ENCODE results near the gene TWF1.
"Not testable (repeated sequence)": the region's sequence is repeated elsewhere in the genome, so short reads cannot be mapped to it uniquely, and the experiment has no call there.

TWF1 gene

DNA sequence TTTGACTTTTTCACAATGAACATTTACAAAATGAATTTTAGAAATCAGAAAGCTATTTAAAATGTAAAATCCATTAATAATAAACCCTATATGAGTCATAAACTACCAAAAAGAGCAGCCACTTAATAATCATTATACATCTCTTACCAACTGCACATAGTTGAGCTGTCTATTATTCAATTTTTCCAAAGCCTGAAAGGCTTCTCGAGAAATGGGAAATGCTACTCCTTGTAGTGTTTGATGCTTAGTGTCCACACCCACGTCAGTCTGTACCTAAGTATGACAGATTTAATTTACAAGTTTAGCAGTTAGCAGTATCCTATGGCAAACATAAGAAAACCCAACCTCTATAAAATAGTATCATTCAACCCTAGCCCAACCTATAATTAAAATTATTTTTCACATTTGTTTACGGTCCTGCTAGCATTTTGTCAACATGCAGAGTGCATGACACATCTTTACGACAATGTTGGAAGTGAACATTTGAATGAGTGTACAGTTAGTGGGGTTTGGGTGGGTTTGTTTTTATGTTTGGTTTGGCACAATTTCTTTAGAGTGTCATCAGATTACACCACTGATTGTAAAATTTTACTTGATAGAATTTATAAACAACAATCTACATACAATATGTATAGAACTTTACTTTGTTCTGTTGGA is 8.4 kb downstream of the TWF1 start:
- no peak for DNase-seq

DNA sequence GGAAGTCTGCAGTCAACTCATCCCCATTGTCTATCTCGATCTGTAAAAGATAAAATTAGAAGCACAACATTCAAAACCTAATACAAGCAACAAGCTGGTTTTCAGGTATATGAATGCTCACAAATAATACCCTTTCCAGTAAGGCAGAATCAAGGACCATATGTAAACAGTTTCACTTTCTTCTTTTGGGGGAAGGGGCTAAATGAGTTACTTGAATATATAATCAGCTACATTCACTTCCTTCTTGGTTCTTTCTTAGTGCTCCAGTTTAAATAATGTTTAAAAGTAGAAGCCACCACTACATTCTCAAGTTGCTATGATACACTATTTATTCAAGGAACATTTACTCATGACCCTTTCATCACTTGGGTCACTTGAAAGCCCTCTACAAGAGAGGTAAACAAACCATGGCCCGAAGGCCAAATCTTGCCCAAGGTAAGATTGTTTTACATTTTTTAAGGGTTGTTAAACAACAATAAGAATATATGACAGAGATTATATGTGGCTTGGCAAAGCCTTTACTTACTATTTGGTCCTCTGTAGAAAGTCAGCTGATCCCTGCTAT is 10.3 kb downstream of the TWF1 start:
- DNase-seq = no peak

DNA sequence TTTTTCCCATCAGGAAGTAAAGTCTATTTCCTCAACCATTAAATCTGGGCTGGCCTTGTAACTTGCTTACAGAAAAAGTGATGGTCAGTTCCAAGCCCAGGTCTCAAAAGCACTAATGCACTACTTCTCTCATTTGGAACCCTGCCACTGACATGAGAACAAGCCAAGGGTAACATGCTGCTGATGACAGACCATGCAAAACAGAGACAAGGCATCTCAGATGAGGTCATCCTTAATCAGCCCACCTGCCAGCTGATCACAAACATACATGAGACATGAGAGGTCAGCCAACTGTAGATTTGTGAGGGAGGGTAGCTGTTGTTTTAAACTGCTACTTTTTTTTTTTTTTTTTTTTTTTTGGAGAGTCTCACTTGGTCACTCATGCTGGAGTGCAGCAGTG is 16.2 kb downstream of the TWF1 start:
- no peak for DNase-seq

DNA sequence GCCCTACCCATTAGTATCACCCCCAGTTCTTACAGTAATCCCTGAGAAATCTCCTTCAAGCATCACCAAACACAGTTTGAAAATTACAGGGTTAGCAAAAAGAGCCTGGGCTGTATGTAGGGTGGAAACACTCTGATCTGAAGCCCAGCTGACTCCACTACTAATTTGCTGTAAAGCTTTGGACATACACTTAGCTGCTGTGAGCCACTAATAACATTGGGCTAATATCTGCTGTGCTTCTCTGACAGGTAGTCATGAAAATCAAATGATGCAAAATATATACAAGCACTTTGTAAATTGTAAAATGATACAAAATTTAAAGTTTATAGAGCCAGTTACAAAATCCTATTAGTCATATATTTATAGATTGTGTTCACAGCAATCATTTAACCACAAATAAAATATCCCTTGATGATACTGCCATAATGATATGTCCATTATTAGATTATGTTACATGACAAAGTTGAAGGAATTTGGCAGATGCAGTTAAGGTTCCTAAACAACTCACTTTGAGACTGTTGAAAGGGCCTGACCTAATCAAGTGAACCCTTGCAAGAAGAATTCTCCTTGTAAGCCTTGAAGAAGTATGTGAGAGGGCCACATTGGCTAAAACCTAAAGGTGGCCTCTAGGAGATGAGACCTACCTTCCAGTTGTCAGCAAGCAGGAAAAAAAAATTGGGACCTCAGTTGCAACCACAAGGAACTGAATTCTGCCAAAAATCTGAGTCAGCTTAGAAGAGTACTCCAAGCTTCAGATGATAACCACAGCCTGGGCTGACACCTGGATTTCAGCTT is 19.0 kb downstream of the TWF1 start:
- no peak for DNase-seq

DNA sequence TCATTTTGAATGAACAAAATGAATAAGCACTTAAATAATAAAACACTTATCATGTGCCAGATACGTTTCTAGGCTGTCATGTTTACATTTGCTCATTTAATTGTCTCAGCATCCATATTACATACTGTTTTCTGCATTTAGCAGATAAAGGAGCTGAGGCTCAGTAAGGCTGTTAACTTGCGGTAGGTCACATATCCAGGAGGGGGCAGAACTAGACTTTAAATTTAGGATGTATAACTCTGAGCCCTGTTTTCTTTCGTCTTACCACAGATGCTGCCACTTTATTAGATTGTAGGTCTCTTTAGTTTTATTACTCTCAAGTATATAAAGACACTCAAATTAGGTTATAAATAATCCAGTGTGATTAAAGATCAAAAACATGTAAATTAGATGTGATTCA is 29.6 kb downstream of the TWF1 start:
- DNase-seq = no peak

DNA sequence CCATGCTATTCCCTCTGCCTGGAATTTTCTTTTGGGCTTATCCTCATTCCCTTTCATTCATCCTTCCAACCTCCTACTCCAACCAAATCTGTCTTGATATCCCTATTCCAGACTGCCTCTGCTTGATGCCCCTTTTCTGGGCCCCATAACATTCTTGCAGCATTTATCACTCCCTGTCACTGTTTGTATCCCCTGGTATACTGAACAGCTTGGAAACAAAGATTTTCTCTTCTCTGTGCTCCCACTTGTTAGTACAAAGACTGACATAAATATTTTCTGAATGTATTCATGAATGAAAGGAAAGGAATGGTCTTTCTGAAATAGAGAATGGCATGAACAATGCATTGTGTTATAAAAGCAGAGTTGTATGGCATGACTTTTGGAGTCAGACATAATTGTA is 39.8 kb downstream of the TWF1 start:
- DNase-seq = no peak

DNA sequence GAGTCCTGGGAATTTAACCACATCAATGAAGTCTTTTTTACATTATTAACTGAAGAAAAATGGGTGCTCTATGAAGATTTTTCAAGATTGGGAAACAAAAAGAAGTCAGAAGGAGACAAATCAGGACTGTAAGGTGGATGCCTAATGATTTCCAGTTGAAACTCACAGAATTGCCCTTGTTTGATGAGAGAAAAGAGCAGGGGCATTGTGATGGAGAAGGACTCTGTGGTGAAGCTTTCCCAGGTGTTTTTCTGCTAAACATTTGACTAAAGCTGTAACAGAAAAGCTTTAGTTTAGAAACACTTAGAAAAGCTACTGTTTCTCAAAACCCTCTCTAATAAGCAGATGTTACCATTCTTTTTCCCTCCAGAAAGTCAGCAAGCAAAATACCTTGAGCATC is 41.6 kb downstream of the TWF1 start:
- no peak for DNase-seq

DNA sequence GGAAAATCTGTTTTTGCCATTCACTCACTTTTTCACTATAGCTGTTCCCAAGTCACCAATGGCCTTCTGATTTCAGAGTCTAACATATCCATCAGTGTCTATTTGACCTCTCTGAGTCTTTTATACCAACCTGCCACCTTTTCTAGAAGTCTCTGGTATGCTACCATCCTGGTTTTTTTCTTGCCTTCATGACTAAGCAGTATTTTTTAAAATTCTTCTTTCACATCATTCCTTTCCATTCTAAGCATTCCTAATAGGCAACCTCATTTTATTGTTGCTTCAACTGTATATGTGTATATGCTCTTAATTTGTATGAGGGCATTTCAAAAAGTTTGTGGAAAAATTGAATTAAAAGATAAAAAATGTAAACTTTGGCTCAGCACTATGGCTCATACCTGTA is 42.3 kb downstream of the TWF1 start:
- no peak for DNase-seq

DNA sequence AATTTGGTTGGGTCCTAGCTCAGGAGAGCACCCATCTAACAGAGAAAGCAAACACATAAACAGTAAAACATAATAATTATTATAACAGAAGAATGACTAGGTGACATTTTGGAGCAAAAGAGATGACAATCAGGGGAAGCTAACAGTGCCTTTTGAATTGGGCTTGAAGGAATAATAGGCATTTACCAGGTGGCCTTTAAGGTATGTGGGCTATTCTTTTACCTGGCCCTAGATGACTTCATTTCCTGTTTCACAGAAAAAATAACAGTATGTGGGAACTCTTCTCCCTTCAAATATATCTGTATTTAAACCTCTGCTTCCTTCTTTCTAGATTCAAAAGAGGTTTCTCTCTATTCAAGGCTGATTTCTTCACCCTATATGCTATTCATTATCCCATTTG is 43.5 kb downstream of the TWF1 start:
- DNase-seq = no peak

DNA sequence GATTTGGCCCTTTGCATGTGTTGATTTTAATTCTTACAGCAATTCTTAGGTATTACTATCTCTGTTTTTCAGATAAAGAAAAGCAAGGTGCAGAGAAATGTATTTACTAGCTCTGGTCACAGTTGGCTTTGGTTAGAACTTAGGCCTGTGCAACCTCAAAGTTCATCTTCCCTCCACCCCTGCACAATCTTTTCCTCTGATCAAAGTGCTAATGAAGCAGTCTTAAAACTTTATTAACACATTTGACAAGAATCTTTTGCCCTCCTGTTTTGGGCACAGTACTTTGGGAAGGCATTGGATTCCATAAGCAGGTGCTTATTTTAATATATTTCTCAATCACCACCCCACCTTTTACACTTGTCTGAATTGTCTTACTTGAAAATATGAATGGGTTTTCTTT is 44.6 kb downstream of the TWF1 start:
- DNase-seq = no peak

DNA sequence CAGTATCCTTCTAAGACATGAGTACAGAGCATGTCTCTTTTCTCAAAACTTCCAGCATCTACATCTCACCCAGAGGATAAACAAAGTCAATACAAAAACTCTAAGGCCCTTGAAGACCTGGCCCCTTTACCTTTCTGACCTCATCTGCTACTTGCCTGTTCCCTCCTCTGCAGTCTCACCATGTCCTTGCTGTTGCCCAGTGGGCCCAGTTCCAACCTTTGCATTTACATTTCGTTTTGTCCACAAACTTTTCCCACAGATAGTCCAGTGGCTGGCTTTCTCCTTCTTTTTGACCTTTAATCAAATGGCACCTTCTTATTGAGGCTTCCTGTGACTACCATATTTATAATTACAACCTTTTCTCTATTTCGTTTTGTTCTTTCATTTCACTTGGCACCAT is 45.7 kb downstream of the TWF1 start:
- no peak for DNase-seq

DNA sequence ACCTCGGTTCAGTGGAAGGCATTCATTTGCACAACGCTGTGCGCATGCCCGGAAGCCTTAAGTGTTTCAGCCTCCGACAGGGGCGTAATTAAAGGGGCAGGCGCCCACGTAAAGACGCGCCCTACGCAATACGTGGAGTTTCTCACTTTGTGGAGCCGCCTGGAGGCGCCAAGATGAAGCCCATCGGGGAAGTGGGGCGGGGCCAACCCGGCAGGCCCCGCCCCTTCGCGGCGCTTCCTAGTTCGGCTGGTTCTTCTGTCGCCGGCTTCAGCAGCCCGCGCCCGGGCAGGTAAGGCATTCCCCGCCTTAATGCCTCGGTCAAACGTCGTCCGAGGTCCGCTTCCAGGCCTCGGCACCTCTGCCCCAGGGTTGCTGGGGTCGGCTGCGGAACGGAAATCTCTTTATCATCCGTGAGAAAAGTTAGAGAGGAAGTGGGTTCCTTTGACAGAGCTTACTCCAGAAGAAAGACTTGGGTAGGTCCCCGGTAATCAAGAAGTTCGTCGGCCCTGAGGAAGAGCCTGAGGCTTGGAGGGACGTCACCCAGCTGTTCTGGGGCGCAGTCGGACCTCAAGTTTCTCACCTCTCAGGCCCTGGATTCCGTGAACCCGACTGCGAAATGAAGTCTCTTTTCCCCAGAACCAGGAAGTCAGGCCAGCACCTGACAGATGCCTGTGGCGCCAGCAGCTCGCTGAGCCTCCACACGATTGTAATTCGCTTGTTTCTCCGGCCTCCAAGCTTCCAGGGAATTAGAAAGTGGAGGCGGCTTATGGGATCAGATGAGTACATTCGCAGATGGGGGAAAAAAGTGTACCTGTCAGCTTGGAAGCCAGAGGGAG is 47.2 kb downstream of the TWF1 start, which contains the start of the genes IRAK4 and PUS7L:
TSS of gene IRAK4 (plus strand) at position 224 of the 836 bp plus-strand sequence. CDS start 9,161 bp downstream, outside the sequence.
TSS of gene PUS7L (minus strand) at position 63 of the 836 bp plus-strand sequence. CDS start 3,545 bp downstream, outside the sequence.
- peak; percentile 93 for DNase-seq

DNA sequence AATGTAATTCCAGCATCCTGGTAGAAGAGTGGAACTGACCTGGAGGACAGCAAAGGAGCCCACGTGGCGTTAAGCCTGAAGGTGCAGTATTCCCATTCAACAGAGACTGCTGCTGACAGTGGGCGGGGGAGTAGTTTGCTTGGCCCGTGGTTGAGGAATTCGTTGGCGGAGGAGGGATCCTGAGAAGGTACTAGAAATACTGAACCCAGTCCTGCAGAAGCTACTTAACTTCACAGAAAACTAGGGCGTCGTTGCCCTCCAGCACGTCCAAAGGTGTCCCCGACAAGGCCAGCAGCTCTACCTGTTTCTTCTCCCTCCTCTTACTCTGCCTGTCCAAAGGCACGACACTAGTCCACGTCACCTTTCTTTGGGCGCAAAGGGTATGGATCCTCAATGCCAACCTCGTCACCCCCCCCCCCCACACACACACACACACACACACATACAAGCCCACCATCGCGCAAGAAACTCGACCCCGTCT is 47.8 kb downstream of the TWF1 start:
- no peak for DNase-seq

DNA sequence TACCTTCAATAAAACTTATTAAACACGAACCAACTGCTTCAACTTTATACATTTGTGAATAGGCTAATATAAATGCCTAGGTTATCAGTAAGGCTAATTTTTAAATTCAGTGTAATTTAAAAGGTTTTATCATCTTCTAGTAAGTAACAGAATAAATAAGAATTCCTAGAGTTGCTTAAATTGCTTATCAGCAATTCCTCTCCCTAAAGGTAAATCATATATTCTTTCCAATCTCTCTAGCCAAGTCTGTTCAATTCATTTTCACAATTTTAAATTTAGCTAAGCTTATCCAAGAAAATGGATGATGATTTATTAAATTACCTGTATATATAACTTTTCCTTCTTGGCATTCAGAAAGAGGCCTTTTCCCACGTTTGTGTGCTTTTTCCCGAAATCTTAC is 52.1 kb downstream of the TWF1 start:
- DNase-seq = no peak

DNA sequence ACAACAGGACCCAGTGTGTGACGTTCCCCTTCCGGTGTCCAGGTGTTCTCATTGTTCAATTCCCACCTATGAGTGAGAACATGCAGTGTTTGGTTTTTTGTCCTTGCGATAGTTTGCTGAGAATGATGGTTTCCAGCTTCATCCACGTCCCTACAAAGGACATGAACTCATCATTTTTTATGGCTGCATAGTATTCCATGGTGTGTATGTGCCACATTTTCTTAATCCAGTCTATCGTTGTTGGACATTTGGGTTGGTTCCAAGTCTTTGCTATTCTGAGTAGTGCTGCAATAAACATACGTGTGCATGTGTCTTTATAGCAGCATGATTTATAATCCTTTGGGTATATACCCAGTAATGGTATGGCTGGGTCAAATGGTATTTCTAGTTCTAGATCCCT is 54.8 kb downstream of the TWF1 start:
- DNase-seq = not testable (repeated sequence)

DNA sequence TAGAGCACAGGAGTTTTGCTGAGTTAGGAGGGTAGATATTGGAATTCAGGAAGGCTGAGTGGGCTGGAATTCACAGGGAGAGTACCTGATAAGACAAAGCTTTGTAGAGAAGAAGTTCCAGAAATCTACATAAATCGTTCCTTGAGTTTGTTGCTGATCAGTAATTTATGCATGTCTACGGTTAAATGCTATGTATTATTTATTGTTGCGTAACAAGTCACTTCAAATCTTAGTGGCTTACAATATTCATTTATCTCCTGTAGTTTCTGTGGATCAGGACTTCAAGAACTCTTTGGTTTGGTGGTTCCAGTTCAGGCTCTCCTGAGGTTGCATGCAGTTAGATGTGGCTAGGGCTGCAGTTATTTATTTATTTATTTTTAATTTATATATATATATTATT is 55.3 kb downstream of the TWF1 start:
- DNase-seq = no peak

DNA sequence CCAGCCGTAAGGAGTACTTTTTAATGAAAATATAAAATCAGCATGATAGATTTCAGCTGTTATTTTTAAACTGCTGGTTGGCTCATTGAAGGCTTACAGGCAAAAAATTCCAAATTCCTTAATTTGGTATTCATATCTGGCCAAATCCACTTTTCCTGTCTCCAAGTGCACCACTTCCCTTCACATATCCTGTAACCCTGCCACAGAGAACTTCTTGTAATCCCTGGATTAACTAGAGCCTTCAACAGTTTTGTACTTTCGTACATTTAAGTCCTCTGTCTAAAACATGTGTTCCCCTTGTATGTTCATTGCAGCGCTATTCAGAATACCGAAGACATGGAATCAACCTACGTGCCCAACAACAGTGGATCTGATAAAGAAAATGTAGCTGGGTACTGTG is 57.1 kb downstream of the TWF1 start:
- DNase-seq = no peak

DNA sequence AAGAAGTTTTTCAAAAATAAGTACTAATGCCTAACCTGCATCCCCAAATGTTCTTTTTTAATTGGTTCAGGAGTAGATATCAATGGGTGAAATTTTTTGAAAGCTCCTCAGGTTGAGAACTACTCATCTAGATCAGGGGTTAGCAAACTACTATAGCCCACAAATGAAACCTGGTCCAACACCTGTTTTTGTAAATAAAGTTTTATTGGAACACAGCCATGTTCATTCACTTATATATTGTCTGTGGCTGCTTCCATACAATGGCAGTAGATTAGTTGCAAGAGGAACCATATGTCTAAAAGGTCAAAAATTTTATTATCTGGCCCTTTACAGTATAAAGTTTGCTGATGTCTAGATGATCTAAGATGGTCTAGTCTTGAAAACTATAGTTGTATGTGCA is 61.3 kb downstream of the TWF1 start:
- no peak for DNase-seq
